NT2/D1 (cell line): ENCODE data around the gene B3GAT2.

ENCODE experiments used
- DNase-seq: peaks from one replicate; pipeline ENCODE4 v3.0.0-alpha.2; 2011; ENCODE audit warnings: low read depth, low spot score
- H3K27me3 ChIP-seq: 2 replicates; pipeline ENCODE4 v1.6.0; 2011; ENCODE audit warnings: mild to moderate bottlenecking; ENCODE audit not compliant: insufficient read length, insufficient read depth
- H3K36me3 ChIP-seq: 2 replicates; pipeline ENCODE4 v1.6.1; 2011; ENCODE audit warnings: mild to moderate bottlenecking, low read length, mixed read lengths; ENCODE audit not compliant: insufficient read depth, insufficient read length
- H3K4me1 ChIP-seq: 2 replicates; pipeline ENCODE4 v1.5.1; 2011; ENCODE audit not compliant: insufficient read depth, insufficient read length
- H3K4me3 ChIP-seq: 2 replicates; pipeline ENCODE4 v1.5.1; 2011; ENCODE audit warnings: low read depth; ENCODE audit not compliant: insufficient read length
- H3K9ac ChIP-seq: 2 replicates; pipeline ENCODE4 v1.6.0; 2011; ENCODE audit warnings: low read depth; ENCODE audit not compliant: insufficient read length
- H3K9me3 ChIP-seq: 2 replicates; pipeline ENCODE4 v1.5.1; 2011; ENCODE audit warnings: mild to moderate bottlenecking, low read length; ENCODE audit not compliant: insufficient read depth
- SUZ12 ChIP-seq: IDR thresholded peaks from 2 replicates; pipeline ENCODE4 v1.6.1; 2011; ENCODE audit not compliant: insufficient read length, insufficient read depth; ENCODE audit errors: extremely low read depth
- YY1 ChIP-seq: IDR thresholded peaks from 2 replicates; pipeline ENCODE4 v1.6.1; 2011; ENCODE audit not compliant: insufficient read length, insufficient read depth
- ZNF274 ChIP-seq: IDR thresholded peaks from 2 replicates; pipeline ENCODE4 v1.6.1; 2011; ENCODE audit warnings: mild to moderate bottlenecking, low read depth, low read length

Gene B3GAT2

GRCh38 chr6:70842541-70842940 is 114.3 kb downstream of the B3GAT2 start:
- H3K27me3 ChIP-seq, result no peaks in the 10 kb centered on the region
- H3K4me1 ChIP-seq, result no peaks in the 10 kb centered on the region
- H3K36me3 ChIP-seq, result no peaks in the 10 kb centered on the region
- no peak overlapping the region for H3K9ac ChIP-seq
- no peak overlapping the region for H3K4me3 ChIP-seq
- H3K9me3 ChIP-seq, result peaks cover 5% of the 10 kb centered on the region
- TF ChIP-seq YY1 (no peak), SUZ12 (no peak), ZNF274 (no peak)
- no peak for DNase-seq

DNA sequence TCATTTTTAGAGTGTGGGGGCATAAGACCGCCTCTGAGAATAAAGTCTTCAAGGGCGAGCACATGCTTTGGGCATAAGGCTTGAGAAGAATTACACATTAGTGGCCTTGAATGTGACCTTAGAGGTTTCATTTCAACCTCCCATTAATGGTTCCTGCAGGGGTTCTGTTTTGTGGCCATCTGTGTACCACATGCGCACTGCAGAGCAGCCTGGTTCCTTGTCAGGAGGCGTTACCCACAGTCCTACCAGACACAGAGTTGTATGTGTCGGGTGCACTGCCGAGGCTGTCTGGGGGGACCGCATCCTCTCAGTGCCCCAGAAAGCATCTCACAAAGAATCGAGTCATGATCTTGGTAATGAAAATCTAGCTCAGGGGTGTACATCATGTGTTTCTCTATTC is 115.7 kb downstream of the B3GAT2 start:
- Histone ChIP-seq H3K36me3 (no peaks in the 10 kb centered on the region), H3K4me1 (no peaks in the 10 kb centered on the region), H3K27me3 (no peaks in the 10 kb centered on the region), H3K9ac (no peak overlapping the region), H3K4me3 (no peak overlapping the region), H3K9me3 (no peaks in the 10 kb centered on the region)
- DNase-seq, result no peak
- TF ChIP-seq YY1 (no peak), SUZ12 (no peak), ZNF274 (no peak)

DNA sequence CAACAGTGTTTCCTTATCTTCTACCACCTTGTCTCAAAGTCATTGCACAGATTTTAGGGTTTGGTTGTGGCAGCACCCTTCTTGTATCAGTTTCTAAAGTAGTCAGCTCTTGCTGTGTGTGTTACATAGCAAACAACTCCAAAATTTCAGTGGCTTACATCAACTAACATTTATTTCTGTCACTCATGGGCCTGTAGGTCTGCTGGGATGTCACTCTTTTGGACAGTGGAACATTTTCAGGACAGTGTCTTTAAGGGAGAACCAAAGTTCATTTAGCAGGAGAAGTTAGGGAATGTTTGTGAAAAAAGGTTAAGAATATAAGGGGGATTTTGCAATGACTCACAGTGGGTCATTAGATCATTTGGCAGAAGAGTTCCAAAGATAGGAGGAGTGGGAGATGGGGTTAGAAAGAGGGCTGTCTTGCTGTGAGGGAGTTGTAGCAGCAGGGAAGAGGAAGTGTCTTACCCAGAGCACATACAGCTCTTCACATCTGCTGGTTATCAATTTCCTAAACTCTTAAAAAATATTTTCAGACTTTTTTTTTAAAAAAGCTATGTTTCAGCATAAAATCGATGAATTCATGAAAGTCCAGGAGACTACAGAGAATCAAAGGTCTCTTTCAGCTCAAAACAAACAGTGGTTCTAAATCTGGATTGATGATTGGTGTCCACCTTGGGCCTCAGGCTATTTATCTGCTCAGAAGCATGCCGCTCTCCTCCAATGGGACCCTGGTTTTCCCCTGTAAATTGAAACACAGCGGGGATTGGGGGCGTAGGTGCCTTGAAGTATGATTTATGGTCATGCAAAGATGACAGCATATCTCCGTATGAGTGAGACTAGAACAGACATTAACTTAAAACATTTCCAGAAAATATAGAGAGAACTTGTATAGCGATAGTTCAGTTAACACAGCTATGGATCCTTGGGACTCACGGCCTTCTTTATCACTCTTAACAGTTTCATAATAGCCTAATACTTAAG is 117.3 kb downstream of the B3GAT2 start:
- no peaks in the 10 kb centered on the region for H3K4me1 ChIP-seq
- no peak for DNase-seq
- no peak overlapping the region for H3K4me3 ChIP-seq
- no peaks in the 10 kb centered on the region for H3K36me3 ChIP-seq
- TF ChIP-seq ZNF274 (no peak), YY1 (no peak), SUZ12 (no peak)
- no peaks in the 10 kb centered on the region for H3K27me3 ChIP-seq
- no peaks in the 10 kb centered on the region for H3K9me3 ChIP-seq
- no peak overlapping the region for H3K9ac ChIP-seq

- H3K36me3 ChIP-seq, result no peaks in the 10 kb centered on the region
- H3K27me3 ChIP-seq, result no peaks in the 10 kb centered on the region
- DNase-seq, result no peak
- H3K9me3 ChIP-seq, result no peaks in the 10 kb centered on the region
- no peak overlapping the region for H3K9ac ChIP-seq
- H3K4me1 ChIP-seq, result no peaks in the 10 kb centered on the region
- no peak overlapping the region for H3K4me3 ChIP-seq
- TF ChIP-seq SUZ12, result no peak
- TF ChIP-seq YY1, result no peak
- no peak for TF ChIP-seq ZNF274
Measured at GRCh38 chr6:70838907-70839285, 118.0 kb downstream of the B3GAT2 start.

DNA sequence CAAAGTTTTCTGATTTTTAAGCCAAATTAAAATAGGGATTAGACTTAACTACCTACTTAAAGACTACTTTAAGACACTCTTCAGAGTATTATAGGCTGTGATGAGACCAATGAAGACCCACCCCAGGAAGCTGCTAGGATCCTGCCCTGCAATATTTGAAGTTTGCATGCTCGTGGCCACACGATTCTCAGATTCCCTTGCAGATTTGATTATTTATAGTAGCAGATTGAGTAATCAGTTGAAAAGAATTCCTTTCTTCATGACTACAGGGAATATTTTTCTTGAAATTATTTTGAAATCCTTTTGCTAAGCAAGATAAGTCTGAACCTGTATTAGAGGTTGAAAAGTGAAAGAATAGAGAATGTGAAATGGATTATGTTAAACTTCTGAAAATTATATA is 122.3 kb downstream of the B3GAT2 start:
- TF ChIP-seq YY1, result no peak
- no peak for TF ChIP-seq ZNF274
- no peak for TF ChIP-seq SUZ12
- DNase-seq, result no peak
- no peaks in the 10 kb centered on the region for H3K4me1 ChIP-seq

DNA sequence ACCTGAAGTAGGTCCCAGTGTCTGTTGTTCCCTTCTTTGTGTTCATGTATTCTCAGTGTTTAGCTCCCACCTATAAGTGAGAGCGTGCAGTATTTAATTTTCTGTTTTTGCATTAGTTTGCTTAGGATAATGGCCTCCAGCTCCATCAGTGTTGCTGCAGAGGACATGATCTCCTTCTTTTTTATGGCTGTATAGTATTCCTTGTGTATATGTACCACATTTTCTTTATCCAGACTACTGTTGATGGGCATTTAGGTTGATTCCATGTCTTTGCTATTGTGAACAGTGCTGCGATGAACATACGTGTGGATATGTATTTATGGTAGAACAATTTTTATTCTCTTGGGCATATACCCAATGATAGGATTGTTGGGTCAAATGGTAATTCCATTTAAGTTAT is 125.4 kb downstream of the B3GAT2 start:
- Histone ChIP-seq H3K4me1 (no peaks in the 10 kb centered on the region), H3K36me3 (no peaks in the 10 kb centered on the region), H3K9ac (no peak overlapping the region), H3K27me3 (no peaks in the 10 kb centered on the region), H3K4me3 (no peak overlapping the region), H3K9me3 (no peaks in the 10 kb centered on the region)
- DNase-seq, result no peak
- TF ChIP-seq SUZ12 (no peak), ZNF274 (no peak), YY1 (no peak)

More for the DNA sequence above, 122.3 kb downstream of the B3GAT2 start:
- no peak overlapping the region for H3K9ac ChIP-seq
- H3K4me3 ChIP-seq, result no peak overlapping the region
- no peaks in the 10 kb centered on the region for H3K36me3 ChIP-seq
- no peaks in the 10 kb centered on the region for H3K9me3 ChIP-seq
- H3K27me3 ChIP-seq, result no peaks in the 10 kb centered on the region

GRCh38 chr6:70823651-70824050 is 133.2 kb downstream of the B3GAT2 start:
- DNase-seq, result no peak
- no peaks in the 10 kb centered on the region for H3K27me3 ChIP-seq
- H3K9ac ChIP-seq, result no peak overlapping the region
- H3K4me1 ChIP-seq, result no peaks in the 10 kb centered on the region
- no peak overlapping the region for H3K4me3 ChIP-seq
- H3K9me3 ChIP-seq, result no peaks in the 10 kb centered on the region
- TF ChIP-seq YY1 (no peak), SUZ12 (no peak), ZNF274 (no peak)
- H3K36me3 ChIP-seq, result no peaks in the 10 kb centered on the region
